ENCODE measurements around the gene SPC25.
A peak's percentile ranks its signal among the peaks of the same experiment; 100 is the strongest.
"Not testable (repeated sequence)": the region's sequence is repeated elsewhere in the genome, so short reads cannot be mapped to it uniquely, and the experiment has no call there.

The SPC25 gene, protein sequence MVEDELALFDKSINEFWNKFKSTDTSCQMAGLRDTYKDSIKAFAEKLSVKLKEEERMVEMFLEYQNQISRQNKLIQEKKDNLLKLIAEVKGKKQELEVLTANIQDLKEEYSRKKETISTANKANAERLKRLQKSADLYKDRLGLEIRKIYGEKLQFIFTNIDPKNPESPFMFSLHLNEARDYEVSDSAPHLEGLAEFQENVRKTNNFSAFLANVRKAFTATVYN

DNA sequence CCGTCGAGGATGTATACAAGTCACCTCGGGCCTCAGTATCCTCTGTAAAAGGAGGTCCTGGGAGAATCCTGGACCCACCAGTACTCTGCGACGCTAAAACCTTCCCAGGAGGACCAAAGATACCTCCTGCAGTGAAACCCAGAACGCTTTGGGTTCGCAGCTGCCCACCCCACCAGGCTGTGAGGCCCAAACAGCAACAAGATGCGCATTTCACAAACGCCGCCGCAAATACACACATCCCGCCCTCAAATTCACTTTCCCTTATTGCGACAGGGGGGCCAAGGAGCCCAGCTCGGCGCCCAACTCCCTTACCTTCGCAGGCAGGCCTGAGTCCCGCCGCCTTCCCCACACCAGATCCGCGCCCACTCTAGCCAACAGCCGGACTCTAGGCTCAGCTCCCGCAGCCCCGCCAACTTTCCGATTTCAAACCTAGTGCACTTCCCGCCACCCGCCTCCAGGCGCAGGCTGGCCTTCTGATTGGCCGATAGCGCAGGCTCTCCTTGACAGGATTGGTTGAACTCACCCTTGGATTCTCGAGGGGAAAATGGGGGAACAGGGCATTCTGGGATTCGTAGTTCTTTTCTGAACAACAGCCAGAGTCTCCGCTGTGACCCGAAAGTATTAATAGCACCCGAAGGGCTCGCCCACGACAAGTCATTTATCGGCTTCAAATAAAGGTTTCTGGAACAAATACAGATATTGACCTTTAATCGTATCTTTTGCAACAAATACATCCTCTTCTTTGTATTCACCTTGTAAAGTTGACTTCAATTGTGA lies at the start of gene SPC25:
SPC25 (minus strand) TSS at position 425 of the 777 bp plus-strand sequence. CDS start 911 bp downstream, outside the sequence.
- DNase-seq (ENCODE audit: low spot score in 2 of 2) (peak; percentile 75 to 92), ATAC-seq (peak; percentile 99)
- Mint-ChIP-seq H3K9me3 (no peaks in the 10 kb centered on the region), H3K4me3 (peak within 1 kb of the TSS; percentile 87), H3K36me3 (peaks cover 32% of the 10 kb centered on the region), H3K27ac (peak within 1 kb of the TSS; percentile 91), H3K4me1 (peaks cover 15% of the 10 kb centered on the region)

DNA sequence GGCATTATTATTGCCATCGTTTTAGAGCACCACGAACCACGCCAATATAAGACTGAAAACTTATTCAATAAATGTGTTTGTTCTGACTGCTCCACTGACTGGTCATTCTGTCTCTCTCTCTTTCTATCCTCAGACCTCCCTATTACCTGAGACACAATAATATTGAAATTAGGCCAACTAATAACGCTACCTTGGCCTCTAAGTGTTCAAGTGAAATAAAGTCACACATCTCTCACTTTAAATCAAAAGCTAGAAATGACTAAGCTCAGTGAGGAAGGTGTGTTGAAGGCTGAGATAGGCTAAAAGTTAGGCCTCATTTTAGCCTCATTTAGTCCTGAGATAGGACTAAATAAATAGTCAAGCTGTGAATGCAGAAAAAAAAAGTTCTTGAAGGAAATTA lies 49.7 kb upstream of the SPC25 start:
- ATAC-seq, result peak; percentile 88
- Mint-ChIP-seq H3K27ac (no peak overlapping the region), H3K36me3 (no peaks in the 10 kb centered on the region), H3K4me1 (peaks cover 8% of the 10 kb centered on the region), H3K4me3 (no peak overlapping the region), H3K9me3 (no peaks in the 10 kb centered on the region)
- DNase-seq (ENCODE audit: low spot score in 2 of 2), result no peak

DNA sequence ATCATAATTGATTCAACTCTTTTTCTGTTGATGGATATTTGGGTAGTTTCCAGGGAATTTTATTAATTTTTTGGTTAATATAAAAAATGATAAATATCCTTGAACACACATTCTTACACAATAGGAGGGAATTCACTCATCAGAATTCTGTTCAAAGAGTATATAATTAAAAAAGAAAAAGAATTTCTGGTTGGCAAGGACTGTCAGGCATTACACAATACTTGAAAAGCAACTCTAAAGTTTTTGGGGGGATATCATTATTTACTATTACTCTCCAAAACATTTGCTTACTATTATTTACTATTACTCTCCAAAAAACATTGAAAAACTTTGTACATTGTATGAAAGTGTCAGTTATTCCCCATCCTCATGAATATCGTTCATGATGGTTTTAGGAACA lies 48.8 kb upstream of the SPC25 start:
- DNase-seq (ENCODE audit: low spot score in 2 of 2), result no peak
- Mint-ChIP-seq H3K36me3 (no peaks in the 10 kb centered on the region), H3K9me3 (no peaks in the 10 kb centered on the region), H3K4me3 (no peak overlapping the region), H3K27ac (no peak overlapping the region), H3K4me1 (peaks cover 8% of the 10 kb centered on the region)
- ATAC-seq, result no peak

DNA sequence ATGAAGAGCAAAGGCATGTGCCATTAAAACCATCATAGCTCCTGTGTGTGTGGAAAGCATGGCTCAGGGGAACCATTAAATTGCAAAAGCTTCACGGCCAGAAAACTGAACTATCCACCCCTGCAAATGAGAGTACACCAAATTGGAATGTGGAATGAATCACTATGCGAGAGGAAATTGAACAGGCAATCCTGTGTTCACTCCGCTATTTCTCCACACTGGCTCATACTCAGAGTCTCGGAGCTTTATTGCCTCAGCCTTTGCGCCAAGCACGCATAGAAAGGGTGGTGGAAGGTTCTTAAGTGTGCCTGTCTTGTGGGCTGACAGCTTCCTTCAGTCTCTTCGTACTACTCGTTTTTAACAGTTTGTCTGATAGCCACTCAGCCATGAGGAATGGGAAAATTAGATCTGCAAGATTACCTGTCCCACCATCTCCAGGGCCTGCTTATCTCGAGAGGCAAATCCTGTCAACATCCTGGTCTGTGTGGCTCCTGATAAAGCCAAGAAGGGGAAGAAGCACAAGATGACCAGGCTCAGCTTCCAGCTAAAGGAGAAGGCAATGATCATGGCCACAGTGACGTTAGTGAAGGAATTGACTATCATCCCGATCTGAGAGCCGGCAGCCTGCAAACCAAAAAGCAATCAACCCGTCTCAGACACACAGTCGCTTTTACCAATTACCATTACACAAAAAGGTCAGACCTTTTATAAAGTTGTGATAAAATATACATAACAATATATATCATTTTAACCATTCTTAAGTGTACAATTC lies 45.8 kb upstream of the SPC25 start:
- Mint-ChIP-seq H3K4me1 (peaks cover 8% of the 10 kb centered on the region), H3K36me3 (no peaks in the 10 kb centered on the region), H3K27ac (no peak overlapping the region), H3K4me3 (no peak overlapping the region), H3K9me3 (no peaks in the 10 kb centered on the region)
- no peak for ATAC-seq
- DNase-seq (ENCODE audit: low spot score in 2 of 2), result no peak

DNA sequence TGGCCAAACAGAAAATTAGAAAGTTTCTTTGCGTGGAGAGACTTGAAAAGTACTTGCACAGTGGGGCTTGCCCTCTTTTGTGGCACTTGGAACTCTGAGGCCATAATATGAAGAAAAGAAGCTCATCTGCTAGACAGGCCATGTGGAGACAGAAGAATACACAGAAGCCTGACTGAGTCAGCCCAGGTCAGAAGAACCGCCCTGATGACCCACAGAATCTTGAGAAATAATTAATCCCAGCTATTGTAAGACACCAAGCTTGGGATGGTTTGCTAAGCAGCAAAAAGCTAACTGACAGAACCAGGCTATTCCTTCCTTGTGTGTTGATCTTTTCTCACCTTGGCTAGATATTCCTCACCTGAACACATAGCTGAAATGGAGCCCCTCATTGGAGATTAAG lies 44.6 kb upstream of the SPC25 start:
- Mint-ChIP-seq H3K9me3 (no peaks in the 10 kb centered on the region), H3K36me3 (no peaks in the 10 kb centered on the region), H3K27ac (no peak overlapping the region), H3K4me1 (peaks cover 2% of the 10 kb centered on the region), H3K4me3 (no peak overlapping the region)
- no peak for DNase-seq (ENCODE audit: low spot score in 2 of 2)
- no peak for ATAC-seq

DNA sequence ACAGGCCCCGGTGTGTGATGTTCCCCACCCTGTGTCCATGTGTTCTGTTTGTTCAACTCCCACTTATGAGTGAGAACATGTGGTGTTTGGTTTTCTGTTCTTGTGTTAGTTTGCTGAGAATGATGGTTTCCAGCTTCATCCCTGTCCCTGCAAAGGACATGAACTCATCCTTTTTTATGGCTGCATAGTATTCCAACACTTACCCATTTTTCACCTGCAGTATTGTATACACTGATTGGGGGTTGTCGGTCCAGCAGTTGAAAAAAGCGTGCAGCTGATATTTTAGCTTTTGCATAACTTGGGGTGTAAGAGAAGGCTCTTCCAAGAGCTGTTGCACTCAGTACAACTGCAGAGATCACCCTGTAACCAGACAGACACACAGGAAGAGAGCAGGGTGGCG lies 41.9 kb upstream of the SPC25 start:
- not testable (repeated sequence) for H3K27ac Mint-ChIP-seq, ATAC-seq

DNA sequence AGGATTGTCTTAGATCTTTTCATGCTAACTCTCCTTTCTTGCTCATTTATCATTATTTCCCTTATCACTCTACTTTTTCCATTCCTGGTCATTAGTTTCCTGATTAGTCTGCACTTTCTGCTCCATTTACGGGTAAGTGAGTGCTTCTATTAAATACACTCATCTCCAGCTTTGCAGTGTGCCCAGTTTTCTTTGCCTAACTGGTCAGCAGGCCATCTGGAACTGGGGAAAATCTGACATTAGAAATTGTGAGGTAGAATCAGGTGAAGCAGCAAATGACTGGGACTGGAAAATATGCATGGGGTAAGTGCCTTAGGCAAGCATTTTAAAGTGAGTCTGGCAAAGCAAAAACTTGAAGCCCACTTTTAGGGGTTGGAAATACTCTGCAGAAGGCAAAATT lies 40.0 kb upstream of the SPC25 start:
- Mint-ChIP-seq H3K27ac (no peak overlapping the region), H3K36me3 (no peaks in the 10 kb centered on the region), H3K4me3 (no peak overlapping the region), H3K9me3 (no peaks in the 10 kb centered on the region), H3K4me1 (no peaks in the 10 kb centered on the region)
- DNase-seq (ENCODE audit: low spot score in 2 of 2) (no peak), ATAC-seq (no peak)

More for the DNA sequence above, 41.9 kb upstream of the SPC25 start:
- not testable (repeated sequence) for H3K36me3 Mint-ChIP-seq; H3K4me3 Mint-ChIP-seq; DNase-seq (ENCODE audit: low spot score in 2 of 2); H3K4me1 Mint-ChIP-seq; H3K9me3 Mint-ChIP-seq

DNA sequence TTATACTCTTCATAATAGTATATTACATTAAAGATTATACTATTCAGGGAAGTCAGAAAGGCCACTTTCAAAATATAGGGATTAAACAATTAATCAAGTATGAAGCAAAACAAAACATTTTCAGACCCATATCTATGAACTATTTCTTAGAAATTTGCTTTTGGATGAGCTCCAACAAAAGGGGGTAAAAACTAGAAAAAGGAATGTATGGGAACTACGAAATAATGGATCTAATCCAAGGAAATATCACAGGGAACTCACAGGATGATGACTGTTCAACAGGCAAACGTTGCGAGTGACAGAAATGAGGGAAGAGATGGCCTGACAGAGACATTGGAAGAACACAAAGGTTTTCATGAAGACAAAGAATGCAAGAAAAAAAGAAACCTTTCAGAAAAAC lies 38.8 kb upstream of the SPC25 start:
- DNase-seq (ENCODE audit: low spot score in 2 of 2) (no peak), ATAC-seq (no peak)
- Mint-ChIP-seq H3K9me3 (no peaks in the 10 kb centered on the region), H3K4me1 (no peaks in the 10 kb centered on the region), H3K4me3 (no peak overlapping the region), H3K36me3 (no peaks in the 10 kb centered on the region), H3K27ac (no peak overlapping the region)

DNA sequence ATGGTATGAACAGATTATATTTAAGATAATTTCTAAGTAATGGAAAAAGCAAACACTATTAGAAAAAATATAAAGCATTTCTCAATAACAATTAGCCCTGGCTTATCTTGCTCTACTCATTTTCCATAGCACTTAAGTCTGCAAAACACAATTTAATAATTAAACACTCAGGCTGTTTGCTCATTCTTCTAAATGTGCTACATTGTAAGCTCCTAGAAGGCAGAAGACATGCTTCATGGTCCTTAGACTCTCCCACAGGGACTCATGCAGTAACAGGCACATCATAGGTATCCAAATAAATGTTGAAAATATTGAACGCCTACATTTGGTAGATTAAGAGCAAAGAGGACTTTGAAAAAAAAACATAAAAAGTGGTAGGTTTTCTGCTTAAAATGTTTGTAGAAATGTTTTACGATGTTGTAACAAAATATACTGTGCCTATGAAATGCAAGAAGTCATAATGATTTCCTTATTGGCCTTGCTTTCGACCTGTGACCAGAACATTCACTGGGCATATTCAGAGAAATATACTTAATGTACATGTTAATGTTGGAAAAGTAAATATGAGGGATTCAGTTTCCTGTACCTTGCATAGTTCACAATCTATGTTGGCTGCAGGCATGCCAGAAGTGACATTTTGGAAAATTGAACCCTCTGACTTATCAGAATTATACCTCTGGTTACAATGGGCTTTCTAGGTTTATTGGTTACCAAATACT lies 38.0 kb upstream of the SPC25 start:
- no peak overlapping the region for H3K4me3 Mint-ChIP-seq
- H3K4me1 Mint-ChIP-seq, result no peaks in the 10 kb centered on the region
- no peaks in the 10 kb centered on the region for H3K36me3 Mint-ChIP-seq
- H3K27ac Mint-ChIP-seq, result no peak overlapping the region
- H3K9me3 Mint-ChIP-seq, result no peaks in the 10 kb centered on the region
- no peak for ATAC-seq
- DNase-seq (ENCODE audit: low spot score in 2 of 2), result no peak

DNA sequence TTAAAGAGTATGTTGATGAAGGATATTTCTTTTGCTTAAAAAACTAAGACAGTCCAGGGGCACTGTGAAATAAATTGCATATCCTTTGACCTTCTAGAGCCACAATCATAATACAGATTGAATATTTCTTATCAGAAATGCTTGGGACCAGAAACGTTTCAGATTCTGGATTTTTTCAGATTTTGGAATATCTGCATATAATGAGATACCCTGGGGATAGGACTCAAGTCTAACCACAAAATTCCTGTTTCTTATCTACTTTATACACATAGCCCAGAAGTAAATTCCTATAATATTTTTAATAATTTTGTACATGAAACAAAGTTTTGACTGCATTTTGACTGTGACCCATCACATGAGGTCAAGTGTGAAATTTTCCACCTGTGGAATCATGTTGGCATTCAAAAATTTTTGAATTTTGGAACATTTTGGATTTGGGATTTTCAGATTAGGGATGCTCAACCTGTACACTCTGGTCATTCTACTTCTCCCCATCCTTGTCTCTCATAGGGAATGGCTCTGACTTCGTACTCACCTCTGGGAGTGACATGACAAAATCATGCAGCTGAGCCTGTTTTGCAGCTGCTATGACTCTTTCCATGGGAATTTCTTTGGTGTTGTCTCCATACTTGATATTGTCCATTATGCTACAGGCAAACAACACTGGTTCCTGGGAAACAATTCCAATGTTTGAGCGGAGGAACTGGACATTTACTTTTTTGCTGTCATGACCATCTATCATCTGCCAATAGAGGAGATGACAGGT lies 36.6 kb upstream of the SPC25 start:
- ATAC-seq (no peak), DNase-seq (ENCODE audit: low spot score in 2 of 2) (no peak)
- H3K4me1 Mint-ChIP-seq, result no peaks in the 10 kb centered on the region
- H3K27ac Mint-ChIP-seq, result no peak overlapping the region
- no peaks in the 10 kb centered on the region for H3K9me3 Mint-ChIP-seq
- H3K4me3 Mint-ChIP-seq, result no peak overlapping the region
- no peaks in the 10 kb centered on the region for H3K36me3 Mint-ChIP-seq

DNA sequence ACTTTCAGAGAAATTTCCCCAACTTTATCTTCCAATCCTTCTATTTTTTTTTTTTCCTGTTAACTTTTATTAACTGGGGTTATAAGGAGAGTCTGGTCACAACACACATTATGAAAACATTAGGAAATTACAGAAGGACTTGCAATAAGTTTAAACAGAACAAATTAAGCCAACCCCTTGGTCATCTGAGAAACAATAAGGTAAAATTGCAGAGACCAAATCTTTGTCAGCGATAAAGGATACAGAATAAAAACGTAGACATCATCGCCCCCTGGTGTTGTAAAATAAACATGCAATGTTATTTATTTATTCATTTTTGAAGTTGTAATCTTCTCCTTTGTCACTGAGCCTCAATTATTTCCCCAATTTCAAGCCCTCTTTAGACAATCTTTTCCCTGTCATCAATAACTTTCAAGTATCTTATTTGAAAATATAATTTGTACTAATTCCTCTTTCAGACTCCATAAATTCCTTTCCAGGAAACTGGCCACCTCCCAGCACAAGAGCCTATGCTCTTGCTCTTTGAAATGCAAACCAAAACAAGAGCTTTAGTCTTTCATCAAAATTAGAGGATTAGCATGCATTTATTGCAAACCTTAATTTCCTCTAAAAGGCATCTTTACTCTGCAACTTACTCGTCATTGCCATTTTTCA lies 30.4 kb upstream of the SPC25 start:
- DNase-seq (ENCODE audit: low spot score in 2 of 2) (no peak), ATAC-seq (no peak)
- H3K36me3 Mint-ChIP-seq, result no peaks in the 10 kb centered on the region
- H3K4me1 Mint-ChIP-seq, result no peaks in the 10 kb centered on the region
- no peak overlapping the region for H3K27ac Mint-ChIP-seq
- H3K9me3 Mint-ChIP-seq, result no peaks in the 10 kb centered on the region
- H3K4me3 Mint-ChIP-seq, result no peak overlapping the region

DNA sequence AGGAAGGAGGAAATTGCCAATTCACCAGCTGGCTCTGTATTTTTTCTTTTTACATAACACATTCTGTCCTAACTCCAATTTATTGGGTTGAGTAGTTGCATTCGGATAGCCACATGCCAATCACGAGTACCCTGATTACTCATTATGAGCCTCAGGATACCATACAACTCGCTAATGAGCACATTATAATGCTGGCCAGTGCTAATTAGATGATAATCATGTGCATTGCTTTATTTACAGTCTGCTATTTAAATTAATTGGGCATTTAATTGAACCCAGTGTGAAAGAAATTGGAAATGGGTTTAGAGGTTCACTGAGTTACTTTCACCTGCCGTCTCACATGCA lies 26.1 kb upstream of the SPC25 start:
- no peak for DNase-seq (ENCODE audit: low spot score in 2 of 2)
- Mint-ChIP-seq H3K27ac (no peak overlapping the region), H3K9me3 (no peaks in the 10 kb centered on the region), H3K36me3 (no peaks in the 10 kb centered on the region), H3K4me1 (no peaks in the 10 kb centered on the region), H3K4me3 (no peak overlapping the region)
- ATAC-seq, result peak; percentile 59

DNA sequence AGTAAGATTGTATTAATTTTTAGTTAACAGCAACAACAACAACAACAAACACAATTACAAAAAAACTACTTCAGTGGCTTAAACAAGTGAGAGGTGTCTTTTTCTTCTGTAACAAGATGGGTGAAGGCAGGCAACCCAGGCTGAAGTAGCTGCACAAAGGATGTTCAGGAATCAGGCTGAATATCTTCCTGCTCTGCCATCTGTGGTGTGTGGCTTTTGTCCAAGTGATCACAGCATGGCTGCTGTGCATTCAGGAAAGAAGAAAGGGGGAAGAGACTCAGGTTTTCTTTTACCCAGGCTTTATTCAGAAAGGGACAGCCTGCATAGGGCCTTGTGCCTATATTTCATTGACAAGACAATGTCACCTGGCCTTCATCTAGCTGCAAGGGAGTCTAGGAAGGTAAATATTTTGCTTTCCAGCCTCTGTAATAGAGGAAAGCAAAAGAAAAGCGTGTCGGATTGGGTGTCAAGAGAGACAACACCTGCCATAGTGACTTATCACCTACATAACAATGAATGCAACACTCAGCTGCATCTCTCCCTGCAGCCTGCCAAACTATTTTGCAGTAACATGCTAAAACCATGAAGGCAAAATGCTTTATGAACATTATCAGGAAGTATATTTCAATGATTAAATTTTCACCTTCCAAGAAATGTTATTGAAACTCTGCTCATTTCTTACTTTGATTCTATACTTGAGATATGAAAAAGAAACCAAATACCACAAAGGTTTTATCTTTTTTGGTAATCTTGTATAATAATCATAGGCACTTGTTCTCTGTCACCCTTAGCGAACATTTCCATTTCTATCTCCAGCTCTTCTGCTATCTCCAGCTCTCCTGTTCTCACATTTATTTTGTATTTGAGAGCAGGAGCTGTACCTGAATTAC lies 25.5 kb upstream of the SPC25 start:
- Mint-ChIP-seq H3K9me3 (no peaks in the 10 kb centered on the region), H3K4me1 (no peaks in the 10 kb centered on the region), H3K36me3 (no peaks in the 10 kb centered on the region), H3K4me3 (no peak overlapping the region), H3K27ac (no peak overlapping the region)
- DNase-seq (ENCODE audit: low spot score in 2 of 2) (no peak), ATAC-seq (peak; percentile 79)

DNA sequence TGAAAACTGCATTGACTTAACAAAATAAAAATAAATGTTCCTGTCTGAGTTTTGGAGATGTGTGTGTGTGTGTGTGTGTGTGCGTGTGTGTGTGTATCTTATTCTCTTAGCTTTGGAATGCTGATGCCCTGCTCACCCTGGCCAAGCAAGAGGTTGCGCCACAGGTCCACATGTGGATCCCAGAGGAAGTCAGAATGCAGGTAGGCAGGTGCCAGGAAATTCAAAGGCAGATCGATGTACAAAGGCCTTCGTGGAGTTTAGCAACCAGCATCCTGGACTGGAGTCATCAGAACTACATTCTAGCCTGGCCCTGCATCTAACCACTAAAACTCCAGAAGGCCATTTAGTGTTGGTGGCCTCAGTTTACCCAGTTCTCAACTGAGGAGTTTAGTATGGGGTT lies 23.3 kb upstream of the SPC25 start:
- H3K36me3 Mint-ChIP-seq, result no peaks in the 10 kb centered on the region
- H3K27ac Mint-ChIP-seq, result no peak overlapping the region
- H3K4me1 Mint-ChIP-seq, result no peaks in the 10 kb centered on the region
- ATAC-seq (no peak), DNase-seq (ENCODE audit: low spot score in 2 of 2) (no peak)
- no peak overlapping the region for H3K4me3 Mint-ChIP-seq
- H3K9me3 Mint-ChIP-seq, result no peaks in the 10 kb centered on the region
